Large intestine (tissue), 3 donors: ENCODE results near the gene SEMA3F. TPM values are rescaled to one million over a fixed set of nuclear protein-coding genes. Genes with fewer than 3 reads are reported as not detected.

Experiments used
- DNase-seq, 2 donors: peaks; one replicate each; pipeline versions ENCODE4 v3.0.0 to v3.0.0-alpha.2; 2013
- H3K27ac ChIP-seq: one replicate; pipeline ENCODE4 v1.5.1; 2013; ENCODE audit warnings: low read length
- H3K27me3 ChIP-seq: 2 replicates; pipeline ENCODE4 v1.6.1; 2013; ENCODE audit warnings: low read length; ENCODE audit not compliant: control insufficient read depth, insufficient read depth
- H3K36me3 ChIP-seq: 2 replicates; pipeline ENCODE4 v1.6.1; 2013; ENCODE audit warnings: low read length; ENCODE audit not compliant: control insufficient read depth, insufficient read depth
- H3K4me1 ChIP-seq: one replicate; pipeline ENCODE4 v1.6.1; 2013; ENCODE audit warnings: low read length; ENCODE audit not compliant: control insufficient read depth, insufficient read depth
- H3K4me3 ChIP-seq: one replicate; pipeline ENCODE4 v1.5.1; 2013; ENCODE audit warnings: low read length
- H3K9me3 ChIP-seq: one replicate; pipeline ENCODE4 v1.6.1; 2013; ENCODE audit warnings: mild to moderate bottlenecking, low read depth, low read length, moderate library complexity; ENCODE audit not compliant: control insufficient read depth
- WGBS: methylation state at CpG from one replicate; pipeline ENCODE4 v1.1.5; 2013; ENCODE audit warnings: low lambda C conversion rate; ENCODE audit not compliant: insufficient coverage; 5-methylcytosine and 5-hydroxymethylcytosine counted together
- polyA plus RNA-seq: library from polyadenylated mRNA; unstranded; fragments of 120-200 nt; gene quantifications from one replicate; pipeline ENCODE4 v1.2.1, GENCODE V29; 2013

Gene SEMA3F
- polyA plus RNA-seq, 1 donor: 8.9 TPM

- Histone ChIP-seq H3K36me3 (no peaks in the 10 kb centered on the region), H3K9me3 (no peaks in the 10 kb centered on the region), H3K27me3 (peaks cover 8% of the 10 kb centered on the region), H3K27ac (no peak overlapping the region), H3K4me1 (no peaks in the 10 kb centered on the region), H3K4me3 (no peak overlapping the region)
- WGBS: no CpG with 5 or more reads among the region's 3 CpGs
- no peak for DNase-seq
These were observed 8.7 kb upstream of the SEMA3F start for GRCh38 chr3:50146316-50146901.

- WGBS: no CpG with 5 or more reads among the region's 7 CpGs
- no peaks in the 10 kb centered on the region for H3K4me1 ChIP-seq
- no peaks in the 10 kb centered on the region for H3K9me3 ChIP-seq
- no peak for DNase-seq
- no peak overlapping the region for H3K4me3 ChIP-seq
- H3K27ac ChIP-seq: no peak overlapping the region
- peaks cover 8% of the 10 kb centered on the region for H3K27me3 ChIP-seq
- H3K36me3 ChIP-seq: no peaks in the 10 kb centered on the region
These were observed 8.1 kb upstream of the SEMA3F start for GRCh38 chr3:50147016-50147415.

- H3K9me3 ChIP-seq: no peaks in the 10 kb centered on the region
- DNase-seq: no peak
- no peaks in the 10 kb centered on the region for H3K36me3 ChIP-seq
- H3K4me3 ChIP-seq: no peak overlapping the region
- H3K27me3 ChIP-seq: peaks cover 8% of the 10 kb centered on the region
- WGBS: no CpG with 5 or more reads among the region's 2 CpGs
- H3K27ac ChIP-seq: no peak overlapping the region
- no peaks in the 10 kb centered on the region for H3K4me1 ChIP-seq
These were observed 7.7 kb upstream of the SEMA3F start for GRCh38 chr3:50147447-50147846.

GRCh38 chr3:50147861-50148260 lies 7.3 kb upstream of the SEMA3F start:
- no peaks in the 10 kb centered on the region for H3K4me1 ChIP-seq
- no peaks in the 10 kb centered on the region for H3K36me3 ChIP-seq
- DNase-seq: no peak
- peaks cover 8% of the 10 kb centered on the region for H3K27me3 ChIP-seq
- no peak overlapping the region for H3K4me3 ChIP-seq
- no CpG with 5 or more reads among the region's 6 CpGs for WGBS
- H3K9me3 ChIP-seq: no peaks in the 10 kb centered on the region
- no peak overlapping the region for H3K27ac ChIP-seq

- Histone ChIP-seq H3K4me1 (peaks cover 4% of the 10 kb centered on the region), H3K36me3 (no peaks in the 10 kb centered on the region), H3K4me3 (no peak overlapping the region), H3K27me3 (peaks cover 22% of the 10 kb centered on the region), H3K9me3 (no peaks in the 10 kb centered on the region), H3K27ac (no peak overlapping the region)
- WGBS: no CpG with 5 or more reads among the region's 1 CpG
- no peak for DNase-seq
These were observed 4.7 kb upstream of the SEMA3F start for GRCh38 chr3:50150404-50150750.

GRCh38 chr3:50150863-50151686 lies 4.0 kb upstream of the SEMA3F start:
- no peaks in the 10 kb centered on the region for H3K9me3 ChIP-seq
- H3K4me1 ChIP-seq: peaks cover 10% of the 10 kb centered on the region
- H3K4me3 ChIP-seq: no peak overlapping the region
- no peak overlapping the region for H3K27ac ChIP-seq
- no CpG with 5 or more reads among the region's 18 CpGs for WGBS
- DNase-seq: no peak
- peaks cover 29% of the 10 kb centered on the region for H3K27me3 ChIP-seq
- no peaks in the 10 kb centered on the region for H3K36me3 ChIP-seq

- no peak for DNase-seq
- H3K36me3 ChIP-seq: no peaks in the 10 kb centered on the region
- WGBS: no CpG with 5 or more reads among the region's 5 CpGs
- H3K4me3 ChIP-seq: no peak overlapping the region
- peaks cover 31% of the 10 kb centered on the region for H3K27me3 ChIP-seq
- peaks cover 12% of the 10 kb centered on the region for H3K4me1 ChIP-seq
- no peak overlapping the region for H3K27ac ChIP-seq
- H3K9me3 ChIP-seq: no peaks in the 10 kb centered on the region
These were observed 3.4 kb upstream of the SEMA3F start for GRCh38 chr3:50151728-50152127.

- H3K27ac ChIP-seq: no peak overlapping the region
- peaks cover 23% of the 10 kb centered on the region for H3K4me1 ChIP-seq
- H3K36me3 ChIP-seq: no peaks in the 10 kb centered on the region
- H3K4me3 ChIP-seq: no peak overlapping the region
- 100% methylated on average over 1 of the region's 9 CpGs for WGBS
- no peaks in the 10 kb centered on the region for H3K9me3 ChIP-seq
- H3K27me3 ChIP-seq: peaks cover 43% of the 10 kb centered on the region
- no peak for DNase-seq
These were observed 1.2 kb upstream of the SEMA3F start for GRCh38 chr3:50153782-50154475.

- H3K4me1 ChIP-seq: peaks cover 23% of the 10 kb centered on the region
- WGBS: no CpG with 5 or more reads among the region's 34 CpGs
These were observed 666 bp upstream of the SEMA3F start for GRCh38 chr3:50154476-50154839.

GRCh38 chr3:50155491-50155878 lies 361 bp downstream of the SEMA3F start:
- Histone ChIP-seq H3K9me3 (no peaks in the 10 kb centered on the region), H3K4me3 (peak overlapping the region; percentile 44), H3K4me1 (peaks cover 23% of the 10 kb centered on the region), H3K27me3 (peaks cover 51% of the 10 kb centered on the region), H3K27ac (no peak overlapping the region), H3K36me3 (no peaks in the 10 kb centered on the region)
- no CpG with 5 or more reads among the region's 37 CpGs for WGBS
- no peak for DNase-seq

More at GRCh38 chr3:50154476-50154839, 666 bp upstream of the SEMA3F start:
- no peaks in the 10 kb centered on the region for H3K9me3 ChIP-seq
- H3K27me3 ChIP-seq: peaks cover 48% of the 10 kb centered on the region
- H3K36me3 ChIP-seq: no peaks in the 10 kb centered on the region
- peak in 1 of 2 donors; percentile 52 for DNase-seq
- H3K4me3 ChIP-seq: peak overlapping the region; percentile 30
- H3K27ac ChIP-seq: no peak overlapping the region
